22Rv1 (cell line): ENCODE results near the gene UBE2H.
A peak's percentile ranks its signal among the peaks of the same experiment; 100 is the strongest.
"Not testable (repeated sequence)": the region's sequence is repeated elsewhere in the genome, so short reads cannot be mapped to it uniquely, and the experiment has no call there.

ENCODE experiments used
- H3K27ac ChIP-seq: fragments of 450-650 bp; 2 replicates; pipeline ENCODE4 v1.5.1; 2017
- CTCF ChIP-seq: fragments of 450-650 bp; IDR thresholded peaks from 2 replicates; pipeline ENCODE4 v1.5.1; 2017; ENCODE audit warnings: mild to moderate bottlenecking
- ZFX ChIP-seq: fragments of 450-650 bp; IDR thresholded peaks from 2 replicates; pipeline ENCODE4 v1.6.1; 2017; ENCODE audit warnings: antibody characterized with exemption, borderline replicate concordance

Gene UBE2H

GRCh38 chr7:129862682-129863081 is 90.1 kb downstream of the UBE2H start:
- H3K27ac ChIP-seq, result no peak overlapping the region
- no peak for TF ChIP-seq ZFX
- TF ChIP-seq CTCF, result no peak

- not testable (repeated sequence) for H3K27ac ChIP-seq
Observed at GRCh38 chr7:129860784-129861183, 92.0 kb downstream of the UBE2H start.

GRCh38 chr7:129859183-129859582 is 93.6 kb downstream of the UBE2H start:
- TF ChIP-seq ZFX, result no peak
- TF ChIP-seq CTCF, result no peak
- H3K27ac ChIP-seq, result no peak overlapping the region

GRCh38 chr7:129858490-129858889 is 94.3 kb downstream of the UBE2H start:
- TF ChIP-seq ZFX, result no peak
- TF ChIP-seq CTCF, result no peak
- H3K27ac ChIP-seq, result no peak overlapping the region

- TF ChIP-seq CTCF (no peak), ZFX (no peak)
- H3K27ac ChIP-seq, result no peak overlapping the region
Observed at GRCh38 chr7:129857313-129857712, 95.4 kb downstream of the UBE2H start.

- TF ChIP-seq ZFX (no peak), CTCF (no peak)
- H3K27ac ChIP-seq, result no peak overlapping the region
Observed at GRCh38 chr7:129855935-129856717, 96.6 kb downstream of the UBE2H start.

- no peak overlapping the region for H3K27ac ChIP-seq
- TF ChIP-seq CTCF (no peak), ZFX (no peak)
Observed at GRCh38 chr7:129855234-129855673, 97.5 kb downstream of the UBE2H start.

- H3K27ac ChIP-seq, result peak overlapping the region; percentile 70
- TF ChIP-seq ZFX (no peak), CTCF (no peak)
Observed at GRCh38 chr7:129854401-129854800, 98.4 kb downstream of the UBE2H start.
